Measurements from ENCODE around the gene RPP25. TPM values are rescaled to one million over a fixed set of nuclear protein-coding genes. Genes with fewer than 3 reads are reported as not detected.

RPP25 gene
- total and polyA plus RNA-seq, 10 of the 15 experiments (the other 5 are each of a cell fraction or from before 2014, with no cell fraction given), result 0.41 to 10.8 (median 4.7) TPM

GRCh38 chr15:74997543-74997942 lies 41.0 kb upstream of the RPP25 start:
- Histone ChIP-seq H3K27ac (ENCODE audit: control insufficient read depth, insufficient read depth) (no peak overlapping the region), H3K4me2 (ENCODE audit: control insufficient read depth, insufficient read depth) (no peak overlapping the region), H3K36me3 (ENCODE audit: control insufficient read depth in 2 of 2, insufficient read depth in 2 of 2, low read length in 1 of 2) (no peaks in the 10 kb centered on the region), H3K79me2 (ENCODE audit: control insufficient read depth, insufficient read depth, low read length) (no peaks in the 10 kb centered on the region), H3K27me3 (replicated peaks in 1 of 2; ENCODE audit: control insufficient read depth in 2 of 2, insufficient read depth in 2 of 2, low read length in 1 of 2) (no peaks in the 10 kb centered on the region; a peak in 1 of 4 replicates), H3K4me1 (ENCODE audit: control insufficient read depth, insufficient read depth, low read length) (peaks cover 3% of the 10 kb centered on the region; the same call in 1 of the 2 replicates), H3K4me3 (no peak overlapping the region), H3K9ac (ENCODE audit: control insufficient read depth, insufficient read depth, low read length) (no peak overlapping the region), H3K9me3 (replicated peaks; ENCODE audit: control insufficient read depth, insufficient read depth, low read length) (no peaks in the 10 kb centered on the region), H4K20me1 (ENCODE audit: control insufficient read depth, insufficient read depth) (no peaks in the 10 kb centered on the region), H2AFZ (ENCODE audit: control insufficient read depth, low read depth, low read length) (no peak overlapping the region)
- SMC1A ChIA-PET (ENCODE audit: uncharacterized antibody, unreplicated experiment), result interaction anchor here (1.0 kb wide), 1 partner anchor 10 kb away, joined by 5 read pairs; no protein-coding TSS in a partner anchor
- WGBS (ENCODE audit: insufficient coverage, insufficient replicate concordance, low lambda C conversion rate, missing lambda C conversion rate), result 44% methylated on average over 2 of the region's 2 CpGs
- FAIRE-seq, result no peak
- POLR2A ChIA-PET, result no interaction called here
- RAD21 ChIA-PET (ENCODE audit: unreplicated experiment), result interaction anchor here (0.6 kb wide), 1 partner anchor 20 kb away, joined by 3 read pairs; no protein-coding TSS in a partner anchor
- intact Hi-C loops (cut with micrococcal nuclease; ENCODE audit: unreplicated experiment), result no loop called here
- in situ Hi-C loops (cut with MboI), result no loop called here
- TF ChIP-seq E4F1 (IDR thresholded peaks at IDR 0.05; ENCODE audit: borderline replicate concordance, partially characterized antibody), result no peak
- TF ChIP-seq, protein P1, sequence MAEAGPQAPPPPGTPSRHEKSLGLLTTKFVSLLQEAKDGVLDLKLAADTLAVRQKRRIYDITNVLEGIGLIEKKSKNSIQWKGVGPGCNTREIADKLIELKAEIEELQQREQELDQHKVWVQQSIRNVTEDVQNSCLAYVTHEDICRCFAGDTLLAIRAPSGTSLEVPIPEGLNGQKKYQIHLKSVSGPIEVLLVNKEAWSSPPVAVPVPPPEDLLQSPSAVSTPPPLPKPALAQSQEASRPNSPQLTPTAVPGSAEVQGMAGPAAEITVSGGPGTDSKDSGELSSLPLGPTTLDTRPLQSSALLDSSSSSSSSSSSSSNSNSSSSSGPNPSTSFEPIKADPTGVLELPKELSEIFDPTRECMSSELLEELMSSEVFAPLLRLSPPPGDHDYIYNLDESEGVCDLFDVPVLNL (IDR thresholded peaks at IDR 0.05; ENCODE audit: low read depth, low read length), result no peak
- TF ChIP-seq USF1 (IDR thresholded peaks at IDR 0.05; ENCODE audit: borderline replicate concordance, extremely low read length, insufficient read depth, low read depth, low read length), result no peak
- no peak for TF ChIP-seq ATF7 (IDR thresholded peaks at IDR 0.05; ENCODE audit: low read depth)
- TF ChIP-seq CEBPZ (IDR thresholded peaks at IDR 0.05; ENCODE audit: low read depth, low read length), result no peak
- no peak for TF ChIP-seq NR2F1 (conservative IDR thresholded peaks at IDR 0.05)
- no peak for TF ChIP-seq SREBF2 (IDR thresholded peaks at IDR 0.05; ENCODE audit: low read length)
- TF ChIP-seq POLR2A (IDR thresholded peaks at IDR 0.05; ENCODE audit: low read depth, low read length), result no peak
- TF ChIP-seq TCF3 (IDR thresholded peaks at IDR 0.05; ENCODE audit: borderline replicate concordance, insufficient read depth, low read depth, low read length), result no peak
- no peak for TF ChIP-seq MLLT1 (IDR thresholded peaks at IDR 0.05)
- no TSS peak for BruUV-seq (replicated peaks)
- no peak for ATAC-seq
- DNase-seq (ENCODE audit: low read depth, low spot score), result no peak
- CTCF ChIA-PET, result no interaction called here

All from GM12878 (cell line).